Caki2 (cell line): ENCODE measurements around the gene FUS. TPM values are rescaled to one million over a fixed set of nuclear protein-coding genes. Genes with fewer than 3 reads are reported as not detected.

Source experiments
- DNase-seq: peaks from one replicate; pipeline ENCODE4 v3.0.0-alpha.2; 2015; ENCODE audit warnings: low read depth
- in situ Hi-C: cut with HindIII; loops from 2 replicates; pipeline ENCODE4 v1.10.0; 2016; ENCODE audit warnings: low sequenced_read_pairs, low pct_unique_long_range_greater_than_20kb, mixed read lengths
- total RNA-seq: library from RNA; depleted of rRNA; stranded (reverse); fragments of >200 nt; shearing (Covaris generic); gene quantifications from 2 replicates; pipeline ENCODE4 v1.2.3, GENCODE V29; 2014; ENCODE audit warnings: low replicate concordance; rRNA removed

The FUS gene
- total RNA-seq, 1 experiment from 2014 or later = 34.6 TPM

- DNase-seq = no peak
- in situ Hi-C loops = no loop called here
These were observed 36.6 kb downstream of the FUS start, which contains the start of gene PYDC1 for GRCh38 chr16:31216422-31217135. PYDC1 (minus strand) TSS chr16:31217135; CDS start chr16:31217028, 107 bp downstream.

GRCh38 chr16:31217136-31217530, 37.2 kb downstream of the FUS start:
- no peak for DNase-seq
- in situ Hi-C loops = no loop called here

GRCh38 chr16:31219154-31219741, 39.3 kb downstream of the FUS start:
- DNase-seq = no peak
- in situ Hi-C loops = no loop called here

GRCh38 chr16:31221357-31222160, 41.6 kb downstream of the FUS start:
- in situ Hi-C loops = no loop called here
- DNase-seq = no peak

GRCh38 chr16:31223044-31223443, 43.1 kb downstream of the FUS start:
- in situ Hi-C loops = no loop called here

GRCh38 chr16:31224092-31224955, 44.4 kb downstream of the FUS start:
- in situ Hi-C loops = no loop called here
- no peak for DNase-seq

More at GRCh38 chr16:31223044-31223443, 43.1 kb downstream of the FUS start:
- DNase-seq = no peak

- DNase-seq = no peak
- in situ Hi-C loops = no loop called here
These were observed 45.3 kb downstream of the FUS start for GRCh38 chr16:31225193-31225592.

- no peak for DNase-seq
- in situ Hi-C loops = no loop called here
These were observed 48.3 kb downstream of the FUS start for GRCh38 chr16:31228206-31228605.

- in situ Hi-C loops = no loop called here
- DNase-seq = no peak
These were observed 49.6 kb downstream of the FUS start for GRCh38 chr16:31229501-31229900.

- in situ Hi-C loops = no loop called here
- DNase-seq = no peak
These were observed 58.1 kb downstream of the FUS start for GRCh38 chr16:31238041-31238440.

Other genes starting within 250 kb of the FUS start
- 82.7 and 96.5 TPM in 2 replicates for gene ORAI3, start 231.1 kb upstream of the FUS start, total RNA-seq
- gene SETD1A, start 222.4 kb upstream of the FUS start, total RNA-seq = 0.81 and 1.2 TPM in 2 replicates
- gene HSD3B7, start 194.9 kb upstream of the FUS start, total RNA-seq = 73.0 and 95.3 TPM in 2 replicates
- gene STX1B, start 169.5 kb upstream of the FUS start, total RNA-seq = 0.46 TPM in 1 of 2 replicates, not detected in the other
- gene STX4, start 146.6 kb upstream of the FUS start, total RNA-seq = 72.2 and 83.1 TPM in 2 replicates
- 16.1 and 18.3 TPM in 2 replicates for gene ZNF668, start 105.9 kb upstream of the FUS start, total RNA-seq
- 23.9 and 24.0 TPM in 2 replicates for gene ZNF646, start 105.7 kb upstream of the FUS start, total RNA-seq
- gene PRSS53, start 91.2 kb upstream of the FUS start, total RNA-seq = 1.8 and 5.1 TPM in 2 replicates
- 184 and 187 TPM in 2 replicates for gene VKORC1, start 85.3 kb upstream of the FUS start, total RNA-seq
- 68.7 and 83.0 TPM in 2 replicates for gene BCKDK, start 71.8 kb upstream of the FUS start, total RNA-seq
- gene KAT8, start 62.5 kb upstream of the FUS start, total RNA-seq = 102 and 108 TPM in 2 replicates
- 2.9 and 4.4 TPM in 2 replicates for gene PRSS8, start 44.4 kb upstream of the FUS start, total RNA-seq
- gene PRSS36, start 30.1 kb upstream of the FUS start, total RNA-seq = 0.17 and 10.6 TPM in 2 replicates
- 198 and 228 TPM in 2 replicates for gene PYCARD, start 22.6 kb downstream of the FUS start, total RNA-seq
- gene TRIM72, start 34.0 kb downstream of the FUS start, total RNA-seq = not detected in 2 replicates
- gene PYDC1, start 37.0 kb downstream of the FUS start, total RNA-seq = not detected in 2 replicates
- 2.0 and 3.6 TPM in 2 replicates for gene ITGAM, start 79.8 kb downstream of the FUS start, total RNA-seq
- gene ITGAX, start 175.0 kb downstream of the FUS start, total RNA-seq = 9.7 and 18.6 TPM in 2 replicates
- gene ITGAD, start 213.2 kb downstream of the FUS start, total RNA-seq = not detected in 2 replicates
- gene COX6A2, start 248.2 kb downstream of the FUS start, total RNA-seq = not detected in 2 replicates